ENCODE measurements around the gene UQCRFS1.
"Not testable (repeated sequence)": the region's sequence is repeated elsewhere in the genome, so short reads cannot be mapped to it uniquely, and the experiment has no call there.

- not testable (repeated sequence) for TF ChIP-seq POLR2A, CTCF (IDR thresholded peaks at IDR 0.05)
Measured at GRCh38 chr19:29211041-29211440, 1.9 kb downstream of the UQCRFS1 start.
